Right forelimb (tissue), 1 donor: Measurements from ENCODE around the gene SLX4IP.

Experiments used
- DNase-seq: peaks from one replicate; pipeline ENCODE4 v3.0.0-alpha.2; 2018

SLX4IP gene

DNA sequence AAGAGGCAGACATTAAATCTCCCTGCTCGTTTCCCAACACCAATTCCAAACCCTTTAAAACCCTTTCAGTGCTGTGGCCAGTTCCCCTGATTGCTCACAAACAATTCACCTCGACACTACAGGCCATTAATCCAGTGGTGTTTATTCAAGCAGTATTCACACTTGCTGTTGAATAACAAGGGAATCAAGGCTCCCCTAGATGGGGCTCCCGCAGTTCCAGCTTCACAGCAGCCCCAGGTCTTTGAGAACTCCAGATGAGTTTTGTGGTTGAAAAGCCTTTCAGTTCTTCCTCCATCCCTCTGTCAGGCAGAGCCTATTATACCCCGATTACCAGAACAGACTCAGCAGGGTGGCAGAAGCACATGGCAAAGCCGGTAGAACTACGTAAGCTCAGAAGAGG lies 202.5 kb downstream of the SLX4IP start:
- DNase-seq: peak; percentile 13

DNA sequence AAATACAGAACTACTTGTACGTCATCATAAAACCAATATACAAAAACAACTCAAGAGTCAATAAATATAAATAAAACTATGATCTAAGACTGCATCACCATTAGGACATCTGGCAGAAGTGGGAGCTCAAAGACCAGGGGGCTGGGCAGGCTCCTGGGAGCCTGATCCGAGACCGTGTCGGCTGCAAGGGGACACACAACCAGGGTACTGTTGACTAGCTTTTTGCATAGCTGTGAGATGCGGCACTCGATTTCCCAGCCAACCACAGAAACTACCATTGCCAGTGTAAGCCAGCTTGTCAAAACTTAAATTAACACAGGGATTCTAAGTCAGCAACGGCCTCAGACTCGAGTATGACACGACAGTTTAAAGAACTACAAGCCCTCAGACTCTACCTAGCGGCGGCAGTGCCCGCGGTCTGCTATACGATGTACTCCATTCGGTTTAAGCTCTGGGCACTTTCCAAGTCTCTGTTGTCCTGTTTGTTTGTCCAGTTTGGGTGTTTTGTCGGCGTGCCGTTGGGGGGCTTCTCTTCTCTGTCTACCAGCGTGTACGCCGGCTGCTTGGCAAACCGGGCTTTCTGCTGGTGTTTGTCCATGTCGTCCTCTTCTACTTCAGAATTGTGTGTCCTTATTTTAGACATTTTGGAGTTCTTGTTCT lies 204.1 kb downstream of the SLX4IP start:
- DNase-seq: peak; percentile 37

DNA sequence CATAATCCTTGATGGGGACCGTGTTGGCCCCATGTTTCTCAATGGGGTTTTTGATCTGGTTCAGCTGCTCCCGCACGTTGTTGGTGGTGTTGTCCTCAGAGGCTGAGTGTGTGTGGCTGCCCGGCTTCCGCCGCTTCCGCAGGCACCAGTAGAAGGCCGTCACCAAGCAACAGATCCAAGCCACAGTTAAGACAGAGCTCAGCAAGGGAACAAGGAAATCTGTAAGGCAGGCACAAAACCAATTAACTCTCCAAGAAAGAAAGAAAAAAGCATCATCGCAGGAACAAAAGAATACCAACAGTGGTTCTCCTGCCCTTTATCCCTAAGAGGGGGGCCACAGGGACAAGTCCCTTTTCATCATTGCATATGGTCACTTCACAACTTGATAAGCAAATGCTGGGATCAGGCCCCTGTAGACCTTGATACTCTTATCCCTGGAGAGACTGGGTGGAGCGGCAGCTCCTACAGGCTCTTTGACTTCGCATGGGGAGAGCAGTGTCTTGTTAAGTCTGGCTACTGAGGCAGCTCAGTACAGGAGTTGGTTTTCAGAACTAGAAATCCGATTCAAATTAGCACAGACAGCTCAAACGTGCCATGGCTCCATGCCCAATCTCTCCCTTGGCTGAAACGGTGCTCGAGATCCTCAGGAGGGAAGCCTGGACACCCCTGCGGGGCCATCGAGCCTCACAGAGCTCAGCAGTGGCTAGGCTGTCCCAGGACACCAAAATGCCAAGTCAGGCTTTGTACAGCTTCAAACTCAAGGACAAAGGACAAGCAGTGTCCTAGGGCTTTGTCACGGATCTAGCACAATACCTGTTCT lies 204.8 kb downstream of the SLX4IP start:
- peak; percentile 37 for DNase-seq

DNA sequence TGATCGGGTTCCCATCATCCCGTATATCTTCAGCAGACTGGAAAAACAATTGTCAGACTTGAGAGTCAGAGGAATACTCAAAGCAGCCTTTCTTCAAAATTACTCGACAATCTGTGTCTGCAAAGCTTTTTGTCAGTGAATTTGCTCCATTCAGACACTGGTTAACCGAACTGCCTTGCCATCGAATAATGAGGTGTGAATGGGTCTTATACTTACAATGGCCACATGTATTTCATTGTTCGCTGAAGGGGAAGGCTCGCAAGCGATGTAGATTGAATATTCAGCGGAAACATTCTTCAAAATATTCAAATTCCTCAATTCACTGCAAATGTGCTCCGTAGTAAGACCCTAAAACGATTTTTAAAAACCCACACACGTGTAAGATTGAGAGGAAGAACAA lies 205.8 kb downstream of the SLX4IP start:
- DNase-seq: peak; percentile 2

DNA sequence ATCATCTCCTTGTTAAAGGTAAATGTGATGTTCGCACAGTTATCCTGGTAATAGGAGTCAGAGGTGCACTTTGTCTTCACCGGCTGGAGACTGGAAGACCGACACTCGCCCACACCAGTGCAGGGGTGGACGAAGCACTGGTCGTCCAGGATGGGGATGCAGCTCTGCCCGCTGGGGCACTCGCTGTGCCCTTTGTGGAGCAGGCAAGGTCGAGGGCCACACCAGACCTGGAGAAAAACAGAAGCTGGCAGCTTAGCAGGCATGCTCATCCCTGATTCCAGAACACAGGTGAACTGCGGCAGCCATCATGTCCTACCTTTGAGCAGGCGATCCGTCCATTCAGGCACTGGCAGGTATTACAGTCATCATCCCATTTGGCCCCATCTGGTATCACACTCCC lies 206.4 kb downstream of the SLX4IP start:
- peak; percentile 39 for DNase-seq

DNA sequence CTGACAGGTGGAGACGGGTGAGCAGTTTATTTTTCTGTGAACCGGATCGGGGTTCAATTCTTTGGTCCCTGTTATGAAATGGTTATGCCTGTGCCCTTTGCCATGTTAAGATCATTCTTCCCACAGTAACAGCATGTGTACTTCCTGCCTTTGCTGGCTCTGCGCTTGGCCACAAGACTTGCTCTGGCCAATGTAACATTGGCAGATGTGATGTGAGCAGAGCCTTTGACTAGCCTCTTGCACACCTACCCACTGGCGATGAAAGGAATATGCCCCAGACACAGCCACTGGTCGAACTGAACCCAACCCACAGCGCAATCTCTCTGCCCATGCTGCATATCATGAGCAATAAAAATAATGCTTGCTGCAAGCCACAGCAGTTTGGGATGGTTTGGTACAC lies 206.8 kb downstream of the SLX4IP start:
- DNase-seq: peak; percentile 23

DNA sequence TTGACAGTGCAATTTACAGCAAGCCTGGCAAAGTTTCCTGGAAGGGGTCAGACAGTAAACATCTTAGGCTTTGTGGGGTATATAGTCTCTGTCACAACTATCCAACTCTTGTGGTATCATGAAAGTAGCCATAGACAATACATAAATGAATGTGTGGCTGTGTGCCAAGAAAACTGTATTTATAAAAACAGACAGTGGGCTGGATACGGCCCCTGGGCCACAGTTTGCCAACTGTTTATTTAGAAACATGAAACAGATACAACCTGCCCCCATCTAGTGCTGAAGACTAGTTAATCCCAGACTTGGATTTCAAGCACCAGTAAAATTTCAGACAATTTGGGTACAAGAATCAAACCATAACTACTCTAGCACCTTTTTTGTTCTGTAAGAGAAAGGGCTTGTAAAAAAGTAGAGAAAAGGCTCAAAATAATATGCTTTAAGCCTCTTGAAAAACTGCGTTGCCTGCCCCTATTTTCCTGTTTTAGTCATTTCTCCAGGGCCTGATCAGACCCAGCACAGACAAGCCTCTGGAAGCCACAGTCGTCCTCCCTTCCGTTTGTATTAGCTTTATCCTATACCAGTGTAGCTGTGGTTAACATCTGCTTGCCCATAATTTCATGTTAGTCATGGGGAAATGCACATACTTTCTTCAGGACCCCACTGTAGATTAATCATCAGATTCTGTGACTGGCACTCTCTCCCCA lies 207.9 kb downstream of the SLX4IP start:
- no peak for DNase-seq

DNA sequence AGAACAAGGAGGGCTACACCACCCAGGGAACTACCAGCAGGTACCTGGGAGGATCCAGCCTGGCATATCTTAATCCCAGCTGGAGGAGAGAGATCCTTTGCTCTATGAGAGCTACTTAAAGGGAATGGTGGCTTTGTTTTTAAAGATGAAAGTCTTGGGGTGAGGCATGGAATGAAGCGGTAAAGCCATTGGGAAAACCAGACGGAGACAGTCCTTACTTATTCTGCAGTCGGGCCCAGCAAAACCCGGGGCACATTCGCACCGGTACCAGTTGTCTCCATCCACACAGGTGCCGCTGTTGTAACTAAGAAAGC lies 208.4 kb downstream of the SLX4IP start:
- peak; percentile 29 for DNase-seq

DNA sequence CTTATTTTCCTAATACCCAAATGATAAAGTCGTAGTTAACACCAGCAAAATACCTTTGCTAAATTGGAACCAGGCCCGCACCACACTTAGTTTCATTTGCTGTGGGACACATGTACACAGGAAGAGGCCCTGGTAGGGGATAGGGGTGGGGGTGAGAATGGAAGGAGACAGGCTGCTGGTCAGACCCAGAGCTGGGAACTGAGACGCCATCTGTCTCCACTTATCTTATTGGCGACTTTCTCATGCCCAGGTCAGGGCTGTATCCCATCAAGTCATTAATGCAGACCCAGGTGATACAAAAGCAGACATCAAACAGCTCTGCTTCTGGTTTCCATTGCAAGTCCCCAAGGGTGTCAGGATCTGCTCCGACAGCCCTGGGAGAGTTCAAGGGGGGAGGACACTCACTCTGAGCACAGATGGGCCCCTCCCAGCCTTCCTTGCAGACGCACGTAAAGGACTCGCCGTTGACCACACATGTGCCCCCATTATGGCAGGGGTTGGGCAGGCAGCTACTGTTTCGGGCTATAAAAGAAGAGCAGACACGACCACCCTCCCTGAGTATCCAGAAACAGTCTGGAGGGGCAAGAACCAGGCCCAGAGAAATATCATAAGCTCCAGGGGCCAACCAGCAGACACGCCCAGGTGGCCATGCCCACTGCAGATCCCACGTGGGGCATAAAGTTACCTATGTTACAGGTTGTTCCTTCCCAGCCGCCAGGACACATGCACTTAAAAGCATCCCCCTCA lies 209.5 kb downstream of the SLX4IP start:
- DNase-seq: peak; percentile 41

DNA sequence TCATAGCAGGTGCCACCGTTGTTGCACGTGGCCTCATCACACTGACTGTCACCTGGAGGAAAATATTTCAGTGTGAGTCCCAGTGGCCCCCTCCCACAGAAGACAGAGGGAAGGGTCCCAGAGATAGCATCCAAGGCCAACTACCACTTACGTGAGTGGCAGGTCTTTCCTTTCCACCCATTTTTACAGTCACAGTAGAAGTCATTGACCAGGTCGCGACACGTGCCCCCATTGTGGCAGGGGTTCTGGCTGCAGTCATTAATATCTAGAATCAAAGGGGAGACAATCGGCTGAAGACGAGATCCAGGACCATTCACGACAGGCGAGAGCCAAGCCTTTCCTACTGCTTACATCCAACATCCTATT lies 210.1 kb downstream of the SLX4IP start:
- peak; percentile 17 for DNase-seq

DNA sequence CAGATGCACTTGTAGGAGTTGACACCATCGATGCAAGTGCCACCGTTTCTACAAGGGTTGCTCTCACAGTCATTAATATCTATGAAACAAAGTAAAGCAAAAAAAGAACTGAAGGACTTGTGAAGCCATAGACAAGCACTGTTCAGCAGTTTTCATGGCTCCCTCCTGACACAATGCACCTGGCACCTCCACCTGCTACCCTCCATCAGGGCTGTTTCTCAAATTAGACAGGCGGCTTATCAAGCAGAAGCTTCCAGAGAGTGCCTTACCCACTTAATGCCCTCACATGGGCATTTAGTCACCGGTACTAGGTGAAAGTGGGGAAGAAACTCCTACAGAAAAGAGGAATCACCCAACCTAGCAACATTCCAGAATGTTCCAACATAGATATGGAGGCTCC lies 210.9 kb downstream of the SLX4IP start:
- no peak for DNase-seq

DNA sequence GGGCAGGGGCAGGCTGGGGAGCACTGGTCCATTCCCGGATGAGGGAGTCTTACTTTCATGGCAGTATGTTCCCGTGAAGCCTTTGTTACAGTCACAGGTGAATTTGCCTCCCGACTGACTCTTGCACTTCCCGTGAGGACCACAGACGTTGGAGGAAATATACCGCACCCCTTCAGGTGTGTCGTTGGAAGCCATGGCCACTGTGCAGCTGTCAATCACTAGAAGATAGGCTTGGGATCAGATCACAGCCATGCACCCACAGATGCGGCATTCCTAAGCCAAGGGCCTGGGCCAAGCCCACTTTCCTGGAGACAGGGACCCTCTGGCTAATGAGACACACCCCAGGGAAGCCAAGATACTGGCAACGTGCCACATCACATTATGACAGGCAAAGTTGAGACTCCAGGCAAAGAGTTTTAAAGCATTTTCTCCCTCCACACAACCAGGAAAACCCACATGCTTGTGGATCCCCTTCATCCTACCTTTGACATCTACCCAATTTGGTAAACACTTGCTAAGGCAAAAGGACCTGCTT lies 211.8 kb downstream of the SLX4IP start:
- no peak for DNase-seq

DNA sequence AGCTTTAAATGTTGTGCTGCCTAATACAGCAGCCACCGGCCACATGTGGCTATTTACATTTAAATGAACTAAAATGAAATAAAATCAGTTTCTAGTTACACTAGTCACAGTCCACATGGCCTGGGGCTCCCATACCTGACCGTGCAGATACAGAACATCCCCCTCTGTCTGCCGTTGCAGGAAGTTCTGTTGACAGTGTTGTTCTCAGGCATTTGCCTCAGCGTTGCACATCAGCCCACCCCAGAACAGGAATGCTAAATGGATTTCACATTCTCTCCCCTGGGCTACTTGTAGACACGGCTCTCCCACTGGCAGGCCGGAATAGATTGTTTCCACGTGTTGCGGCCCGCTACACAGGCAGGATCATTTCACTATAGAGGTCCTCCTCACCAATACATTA lies 212.4 kb downstream of the SLX4IP start:
- no peak for DNase-seq

DNA sequence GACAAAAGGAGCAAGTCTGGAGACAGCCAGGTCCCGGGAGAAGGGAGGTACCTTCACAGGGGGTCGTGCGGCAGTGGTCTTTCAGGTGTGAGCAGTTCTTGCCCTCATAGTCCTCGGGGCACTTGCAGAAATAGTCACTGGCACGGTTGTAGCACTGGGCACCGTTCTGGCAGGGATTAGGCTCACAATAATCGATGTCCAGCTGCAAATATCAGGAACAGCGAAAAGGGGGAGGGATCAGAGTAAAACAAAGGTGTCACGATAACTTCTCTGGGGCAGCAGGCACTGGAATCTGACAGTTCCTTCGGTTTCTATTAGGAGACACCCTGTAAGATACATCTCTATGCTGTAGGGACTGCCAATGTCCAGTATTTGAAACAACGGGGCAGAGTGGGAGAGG lies 212.8 kb downstream of the SLX4IP start:
- DNase-seq: no peak

DNA sequence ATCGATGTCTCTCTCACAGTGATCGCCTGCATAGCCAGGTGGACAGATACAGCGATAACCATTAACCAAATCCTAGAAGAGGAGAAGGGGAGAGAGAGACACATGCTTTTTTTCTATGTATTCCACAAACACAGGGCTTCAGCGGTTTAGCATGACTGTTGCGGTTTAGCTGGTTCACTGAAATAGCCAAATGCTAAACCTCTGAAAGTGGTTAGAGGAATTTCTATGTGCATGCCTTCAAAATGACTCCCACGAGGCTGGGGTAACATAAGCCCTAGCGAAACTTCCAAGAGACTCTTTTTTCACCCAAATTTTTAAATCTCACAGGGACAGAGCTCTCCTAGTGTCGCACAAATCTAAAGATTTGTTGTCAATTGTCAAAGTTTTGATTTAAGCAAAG lies 213.5 kb downstream of the SLX4IP start:
- no peak for DNase-seq

DNA sequence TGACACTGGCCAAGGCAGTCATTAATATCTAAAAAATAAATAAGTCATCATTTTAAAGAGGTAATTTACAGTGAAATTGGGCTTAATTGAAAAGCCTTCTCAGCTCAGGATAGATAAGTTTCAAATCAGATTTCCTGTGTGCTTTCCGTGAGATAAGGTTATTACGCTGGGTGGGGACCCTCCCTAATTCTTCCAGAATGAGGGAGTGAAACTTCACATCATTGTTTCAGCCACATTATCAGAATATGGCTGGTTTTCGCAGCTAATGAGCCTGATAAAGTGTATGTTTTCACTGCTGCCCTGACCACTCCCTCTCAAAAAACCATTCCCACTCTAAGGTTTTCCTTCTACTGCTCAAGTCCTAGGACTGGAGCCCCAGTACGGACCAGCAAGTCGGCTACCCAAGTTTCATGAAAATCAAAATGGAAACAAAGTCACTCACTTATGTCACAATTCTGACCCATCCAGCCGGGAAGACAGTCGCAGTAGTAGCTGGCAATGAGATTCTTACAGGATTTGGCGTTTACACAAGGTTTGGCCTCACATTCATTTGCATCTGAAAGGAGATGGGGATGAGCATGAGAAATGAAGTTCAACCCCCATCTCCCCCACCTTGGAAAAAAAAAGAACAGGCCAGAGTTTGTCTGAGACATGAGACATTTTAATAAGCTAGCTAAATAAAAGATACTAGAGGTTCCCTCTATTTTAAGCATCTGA lies 214.1 kb downstream of the SLX4IP start:
- DNase-seq: no peak

DNA sequence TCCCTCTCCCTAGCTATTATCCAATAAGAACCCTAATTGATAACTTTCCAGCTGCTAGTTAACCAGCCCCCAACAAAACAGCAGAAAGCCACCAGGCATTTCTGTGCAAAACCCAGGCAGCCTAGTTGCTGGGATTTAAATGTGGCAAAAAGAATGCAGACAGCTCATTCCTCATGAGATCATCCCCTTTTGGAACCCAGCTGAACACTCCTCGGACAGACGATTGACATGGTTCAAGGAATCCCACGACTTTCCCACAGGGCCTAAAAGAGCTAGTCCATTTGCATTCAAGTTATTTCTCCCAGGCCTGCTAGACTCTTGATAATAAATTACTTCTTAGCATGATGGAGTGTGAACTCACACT lies 214.7 kb downstream of the SLX4IP start:
- DNase-seq: no peak

DNA sequence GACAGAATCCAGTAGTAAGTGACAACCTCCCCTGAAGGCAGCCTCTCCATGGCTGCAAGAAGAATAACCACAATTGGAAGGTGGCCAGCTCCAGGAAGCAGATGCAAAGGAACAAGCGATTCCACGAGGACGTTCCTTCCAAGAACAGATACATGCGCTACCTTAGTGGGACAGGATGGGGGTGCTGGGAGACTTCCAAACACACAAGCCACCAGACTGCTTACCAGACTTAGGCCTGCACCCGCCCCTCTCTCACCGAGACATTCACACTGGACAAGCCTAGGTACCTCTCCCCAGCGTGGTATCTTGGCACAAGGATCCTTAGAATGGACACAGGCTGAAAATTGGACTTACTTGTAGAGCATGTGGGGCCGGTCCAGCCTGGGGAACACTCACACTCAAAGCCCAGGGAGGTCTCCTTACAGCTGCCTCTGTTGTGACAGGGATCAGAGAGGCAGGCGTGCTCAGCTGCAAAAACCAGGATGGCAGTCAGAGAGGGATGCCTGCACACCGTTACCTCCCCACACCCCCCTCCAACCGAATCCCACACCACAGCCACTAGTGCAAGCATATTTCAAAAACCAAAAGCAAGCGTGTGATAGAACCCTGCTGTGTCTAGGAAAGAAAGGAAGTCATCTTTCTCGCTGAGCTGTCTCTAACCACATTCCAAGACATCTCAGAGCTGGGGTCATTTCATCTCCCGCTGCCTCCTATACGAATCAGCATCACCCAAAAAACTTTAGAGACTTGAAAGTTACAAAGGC lies 216.3 kb downstream of the SLX4IP start:
- DNase-seq: peak; percentile 59

DNA sequence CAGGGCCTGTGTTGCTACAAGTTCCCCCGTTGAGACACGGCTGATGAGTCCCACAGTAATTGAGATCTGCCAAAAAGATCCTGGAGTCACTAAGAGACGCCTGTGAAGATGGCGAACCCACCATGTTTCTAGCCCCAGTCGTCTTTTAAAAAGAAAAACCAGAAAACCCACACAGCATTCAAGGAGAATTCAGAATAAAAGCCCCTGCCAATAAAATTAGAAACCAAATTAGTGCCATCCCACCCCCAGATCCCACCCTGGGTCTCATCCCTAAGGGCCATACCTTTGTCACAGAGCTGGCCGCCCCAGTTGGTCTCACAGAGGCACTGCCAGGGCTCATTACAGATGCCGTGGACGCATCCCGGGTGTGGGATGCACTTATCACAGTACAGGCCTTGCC lies 217.1 kb downstream of the SLX4IP start:
- DNase-seq: no peak

DNA sequence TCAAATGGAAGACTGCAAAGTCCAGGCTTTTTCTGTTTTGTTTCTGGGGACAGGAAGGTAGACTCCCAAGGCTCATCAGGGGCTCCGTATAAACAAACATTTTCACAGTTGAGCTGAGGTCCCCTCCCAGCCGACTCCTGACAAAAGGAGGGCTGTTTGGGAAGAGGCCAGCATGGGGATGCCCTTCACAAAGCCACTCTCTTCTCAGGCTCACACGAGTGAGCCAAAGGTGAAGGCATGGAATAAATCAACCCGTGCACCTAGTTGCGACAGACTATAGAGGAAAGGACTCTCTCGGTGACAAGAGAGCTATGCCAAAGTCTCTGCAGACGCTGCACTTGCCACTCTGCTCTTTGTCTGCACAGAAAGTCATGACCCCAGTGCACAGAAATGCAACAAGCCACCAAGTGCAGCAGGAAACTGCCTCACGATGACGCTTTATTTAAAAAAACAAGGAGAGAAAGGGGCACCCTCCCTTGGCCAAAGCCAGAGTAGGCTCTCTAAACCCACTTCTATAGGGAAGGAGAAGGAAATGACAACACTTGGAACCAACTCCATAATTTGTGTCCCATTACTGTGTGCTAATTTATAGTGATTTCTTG lies 217.7 kb downstream of the SLX4IP start:
- no peak for DNase-seq

DNA sequence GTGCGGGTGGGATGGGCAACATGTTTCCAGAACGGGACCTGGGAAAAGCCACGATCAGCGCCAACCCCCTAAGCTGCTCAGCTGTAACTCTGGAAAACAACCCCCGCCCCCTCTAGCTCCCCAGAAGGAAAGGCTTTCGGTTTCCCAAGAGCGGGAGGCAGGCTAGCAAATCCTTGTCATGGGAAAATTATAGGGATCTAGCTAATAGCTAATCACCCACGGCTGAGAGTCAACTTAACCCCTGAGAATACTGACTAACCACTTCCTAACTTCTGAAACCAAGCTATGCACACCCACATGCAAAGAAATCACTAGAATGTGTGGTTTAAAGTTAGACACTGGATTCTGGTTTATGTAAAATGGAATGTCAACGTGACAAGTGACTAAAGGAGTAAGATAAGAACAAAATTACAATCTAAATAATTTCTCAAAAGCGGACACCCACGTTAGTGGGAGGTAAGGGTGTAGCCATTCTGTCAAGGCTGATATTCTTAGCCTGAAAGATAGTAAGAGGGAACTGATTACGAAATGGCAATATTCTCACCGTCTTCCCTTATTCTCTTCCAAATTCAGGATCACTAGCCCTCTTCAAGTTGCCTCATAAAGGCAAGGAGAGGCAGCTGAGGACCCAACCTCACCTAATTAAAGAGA lies 218.6 kb downstream of the SLX4IP start:
- no peak for DNase-seq
